DMS153 (cell line): Measurements from ENCODE around the gene DGKQ.

Experiments used
- DNase-seq: peaks from one replicate; lab custom pipeline; 2025; lab: John Stamatoyannopoulos, UW

DGKQ gene

GRCh38 chr4:995311-996026 lies 22.1 kb upstream of the DGKQ start:
- DNase-seq: no peak

GRCh38 chr4:993111-994029 lies 20.0 kb upstream of the DGKQ start, which contains the start of gene SLC26A1:
TSS of gene SLC26A1 (minus strand) at chr4:993404. CDS start at chr4:991703, 1,701 bp downstream.
- no peak for DNase-seq

GRCh38 chr4:992297-993110 lies 19.1 kb upstream of the DGKQ start:
- DNase-seq: no peak

GRCh38 chr4:991451-992296 lies 18.3 kb upstream of the DGKQ start:
- DNase-seq: no peak

- DNase-seq: no peak
These were observed 17.5 kb upstream of the DGKQ start for GRCh38 chr4:990746-991367.

- no peak for DNase-seq
These were observed 16.5 kb upstream of the DGKQ start for GRCh38 chr4:989722-990471.

GRCh38 chr4:988726-989721 lies 15.7 kb upstream of the DGKQ start:
- DNase-seq: no peak

- DNase-seq: no peak
These were observed 14.5 kb upstream of the DGKQ start for GRCh38 chr4:987624-988513.

GRCh38 chr4:986879-987623 lies 13.7 kb upstream of the DGKQ start, which contains the start of gene IDUA:
TSS of gene IDUA (plus strand) at chr4:987044. CDS start at chr4:987085, 41 bp downstream.
- peak; percentile 29 for DNase-seq

GRCh38 chr4:986428-986878 lies 13.1 kb upstream of the DGKQ start:
- DNase-seq: no peak

GRCh38 chr4:985123-985830 lies 11.9 kb upstream of the DGKQ start:
- DNase-seq: no peak

- no peak for DNase-seq
These were observed 11.1 kb upstream of the DGKQ start for GRCh38 chr4:984336-985054.

GRCh38 chr4:982814-983213 lies 9.4 kb upstream of the DGKQ start:
- DNase-seq: no peak

GRCh38 chr4:982291-982690 lies 8.9 kb upstream of the DGKQ start:
- DNase-seq: no peak

- no peak for DNase-seq
These were observed 5.8 kb upstream of the DGKQ start for GRCh38 chr4:978957-979701.
